Peyer's patch (tissue), 4 donors: Measurements from ENCODE around the gene CA7.

Experiments
- POLR2A ChIP-seq, 2 donors: fragments of 450-650 bp; IDR thresholded peaks; one replicate each; pipeline ENCODE4 v1.5.1; 2017; ENCODE audit warnings: antibody characterized with exemption in 2 of 2, mild to moderate bottlenecking in 2 of 2, moderate library complexity in 2 of 2
- TF ChIP-seq, protein P1 (sequence below), 6 experiments: fragments of 450-650 bp in 4 of 6; fragments of 200-600 bp in 2 of 6; sonication (generic) in 1 of 6; IDR thresholded peaks; one replicate each; pipeline ENCODE4 v1.5.1; 2017 to 2019; ENCODE audit warnings: antibody characterized with exemption in 6 of 6, mild to moderate bottlenecking in 3 of 6, moderate library complexity in 1 of 6

- no peak for TF ChIP-seq POLR2A (IDR thresholded peaks at IDR 0.05)
- TF ChIP-seq, protein P1, sequence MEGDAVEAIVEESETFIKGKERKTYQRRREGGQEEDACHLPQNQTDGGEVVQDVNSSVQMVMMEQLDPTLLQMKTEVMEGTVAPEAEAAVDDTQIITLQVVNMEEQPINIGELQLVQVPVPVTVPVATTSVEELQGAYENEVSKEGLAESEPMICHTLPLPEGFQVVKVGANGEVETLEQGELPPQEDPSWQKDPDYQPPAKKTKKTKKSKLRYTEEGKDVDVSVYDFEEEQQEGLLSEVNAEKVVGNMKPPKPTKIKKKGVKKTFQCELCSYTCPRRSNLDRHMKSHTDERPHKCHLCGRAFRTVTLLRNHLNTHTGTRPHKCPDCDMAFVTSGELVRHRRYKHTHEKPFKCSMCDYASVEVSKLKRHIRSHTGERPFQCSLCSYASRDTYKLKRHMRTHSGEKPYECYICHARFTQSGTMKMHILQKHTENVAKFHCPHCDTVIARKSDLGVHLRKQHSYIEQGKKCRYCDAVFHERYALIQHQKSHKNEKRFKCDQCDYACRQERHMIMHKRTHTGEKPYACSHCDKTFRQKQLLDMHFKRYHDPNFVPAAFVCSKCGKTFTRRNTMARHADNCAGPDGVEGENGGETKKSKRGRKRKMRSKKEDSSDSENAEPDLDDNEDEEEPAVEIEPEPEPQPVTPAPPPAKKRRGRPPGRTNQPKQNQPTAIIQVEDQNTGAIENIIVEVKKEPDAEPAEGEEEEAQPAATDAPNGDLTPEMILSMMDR (IDR thresholded peaks at IDR 0.05) = no peak
Measured at GRCh38 chr16:66869424-66869823, 25.2 kb downstream of the CA7 start.
